ENCODE data around the gene APPBP2.
"Not testable (repeated sequence)": the region's sequence is repeated elsewhere in the genome, so short reads cannot be mapped to it uniquely, and the experiment has no call there.

Gene APPBP2, protein sequence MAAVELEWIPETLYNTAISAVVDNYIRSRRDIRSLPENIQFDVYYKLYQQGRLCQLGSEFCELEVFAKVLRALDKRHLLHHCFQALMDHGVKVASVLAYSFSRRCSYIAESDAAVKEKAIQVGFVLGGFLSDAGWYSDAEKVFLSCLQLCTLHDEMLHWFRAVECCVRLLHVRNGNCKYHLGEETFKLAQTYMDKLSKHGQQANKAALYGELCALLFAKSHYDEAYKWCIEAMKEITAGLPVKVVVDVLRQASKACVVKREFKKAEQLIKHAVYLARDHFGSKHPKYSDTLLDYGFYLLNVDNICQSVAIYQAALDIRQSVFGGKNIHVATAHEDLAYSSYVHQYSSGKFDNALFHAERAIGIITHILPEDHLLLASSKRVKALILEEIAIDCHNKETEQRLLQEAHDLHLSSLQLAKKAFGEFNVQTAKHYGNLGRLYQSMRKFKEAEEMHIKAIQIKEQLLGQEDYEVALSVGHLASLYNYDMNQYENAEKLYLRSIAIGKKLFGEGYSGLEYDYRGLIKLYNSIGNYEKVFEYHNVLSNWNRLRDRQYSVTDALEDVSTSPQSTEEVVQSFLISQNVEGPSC
- total RNA-seq: 32.1 to 57.5 reads per million in 2 donors

DNA sequence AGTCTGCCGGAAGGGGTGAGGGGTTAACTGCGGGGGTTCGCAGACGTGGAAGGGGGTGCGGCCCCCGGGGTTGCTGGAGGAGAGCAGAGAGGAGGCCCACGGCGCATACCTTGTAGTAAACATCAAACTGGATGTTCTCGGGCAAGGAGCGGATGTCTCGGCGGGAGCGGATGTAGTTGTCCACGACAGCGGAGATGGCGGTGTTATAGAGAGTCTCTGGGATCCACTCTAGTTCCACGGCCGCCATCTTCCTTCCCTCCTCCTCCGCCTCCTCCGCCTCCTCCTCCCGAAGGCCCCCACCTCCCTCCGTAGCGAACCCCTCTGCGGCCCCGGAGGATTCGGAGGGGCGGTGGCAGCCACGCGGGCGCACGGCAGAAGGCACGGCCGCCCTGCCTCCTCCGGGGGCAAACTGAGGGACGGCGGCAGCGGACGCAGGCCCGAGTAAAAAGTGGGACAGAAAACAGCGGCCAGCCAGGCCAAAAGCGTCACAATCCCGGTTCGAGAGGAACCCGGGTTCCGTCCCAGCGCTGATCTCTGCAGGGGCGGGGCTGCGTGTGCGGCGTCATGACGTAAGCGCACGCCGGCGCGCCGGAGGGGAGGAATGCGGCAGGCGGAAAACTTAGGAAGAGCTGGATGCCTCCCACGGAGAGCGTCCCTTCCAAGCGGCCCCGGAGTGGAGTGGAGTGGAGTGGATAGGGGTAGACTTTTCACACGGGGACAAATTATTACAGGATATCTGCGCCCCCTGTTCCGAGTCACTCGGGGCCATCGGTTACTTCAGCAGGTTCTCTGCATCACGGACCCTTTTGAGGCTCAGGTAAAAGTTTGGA is at the start of gene APPBP2:
Gene APPBP2 (minus strand): TSS at position 558 of the 830 bp plus-strand sequence. CDS start 311 bp downstream, at position 247.
- DNase-seq: peak; percentile 48 to 82 (median 70)

GRCh38 chr17:60573236-60574051 is 47.4 kb upstream of the APPBP2 start:
- DNase-seq: no peak

- no peak for DNase-seq
These were observed 39.2 kb upstream of the APPBP2 start for GRCh38 chr17:60565233-60565632.

DNA sequence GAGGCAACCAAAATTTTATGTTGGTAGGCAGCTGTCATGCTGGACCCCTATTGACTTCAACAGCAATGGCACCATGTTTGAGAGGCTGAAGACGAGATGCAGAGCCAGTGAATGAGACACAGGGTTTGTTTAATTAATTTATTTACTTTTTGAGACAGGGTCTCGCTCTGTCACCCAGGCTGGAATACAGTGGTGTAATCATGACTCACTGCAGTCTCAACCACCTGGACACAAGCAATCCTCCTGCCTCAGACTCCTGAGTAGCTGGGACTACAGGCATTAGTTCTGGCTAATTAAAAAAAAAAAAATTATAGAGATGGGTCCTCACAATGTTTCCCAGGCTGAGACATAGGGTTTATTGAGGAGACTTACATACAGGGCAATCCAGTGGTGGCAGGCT is 37.7 kb upstream of the APPBP2 start:
- DNase-seq: no peak

- DNase-seq: no peak
These were observed 36.4 kb upstream of the APPBP2 start for GRCh38 chr17:60562421-60562820.

- DNase-seq: no peak
These were observed 34.8 kb upstream of the APPBP2 start for GRCh38 chr17:60560860-60561257.

DNA sequence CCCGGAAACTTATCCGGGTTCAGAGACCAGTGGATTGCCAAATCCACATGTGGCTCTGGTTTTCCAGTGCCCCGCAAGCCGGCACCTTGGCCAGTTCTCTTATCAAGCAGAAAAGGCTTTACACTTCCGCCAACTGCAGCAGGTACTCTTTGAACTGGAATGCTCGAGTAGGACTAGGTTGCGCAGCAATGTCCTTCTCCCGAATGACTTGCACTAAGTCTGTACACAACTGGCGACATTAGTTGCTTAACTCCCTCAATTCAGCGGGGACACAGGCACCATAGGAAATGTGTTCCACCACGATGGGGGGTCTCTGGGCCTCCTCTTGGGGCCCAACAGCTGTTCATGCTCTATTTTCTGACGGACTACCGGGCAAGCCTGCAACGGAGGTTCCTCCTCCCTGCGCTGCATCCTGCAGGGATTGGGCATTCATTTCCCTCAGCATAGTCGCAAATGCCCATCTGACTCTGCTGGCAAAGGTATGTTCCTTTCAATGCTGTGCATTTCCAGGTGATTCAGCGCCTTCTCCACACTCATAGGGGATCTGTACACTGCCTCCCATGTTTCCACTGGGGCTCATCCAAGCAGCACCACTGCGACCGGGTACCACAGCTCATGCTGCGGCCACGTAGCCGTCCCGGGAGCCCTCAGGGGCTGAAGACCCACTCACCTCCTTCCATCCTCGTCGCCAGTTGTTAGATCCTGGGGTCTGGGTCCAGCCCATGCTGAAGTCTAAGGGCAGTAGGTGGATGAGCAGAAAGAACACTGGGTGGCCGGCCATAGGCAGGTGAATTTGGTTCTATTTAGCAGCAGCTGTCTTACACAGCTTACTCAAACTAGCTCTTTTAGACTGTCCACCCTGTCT is 34.2 kb upstream of the APPBP2 start:
- no peak for DNase-seq

- no peak for DNase-seq
These were observed 33.6 kb upstream of the APPBP2 start for GRCh38 chr17:60559659-60559994.

GRCh38 chr17:60557805-60558204 is 31.8 kb upstream of the APPBP2 start:
- peak in 1 of 5 experiments; percentile 27 for DNase-seq

DNA sequence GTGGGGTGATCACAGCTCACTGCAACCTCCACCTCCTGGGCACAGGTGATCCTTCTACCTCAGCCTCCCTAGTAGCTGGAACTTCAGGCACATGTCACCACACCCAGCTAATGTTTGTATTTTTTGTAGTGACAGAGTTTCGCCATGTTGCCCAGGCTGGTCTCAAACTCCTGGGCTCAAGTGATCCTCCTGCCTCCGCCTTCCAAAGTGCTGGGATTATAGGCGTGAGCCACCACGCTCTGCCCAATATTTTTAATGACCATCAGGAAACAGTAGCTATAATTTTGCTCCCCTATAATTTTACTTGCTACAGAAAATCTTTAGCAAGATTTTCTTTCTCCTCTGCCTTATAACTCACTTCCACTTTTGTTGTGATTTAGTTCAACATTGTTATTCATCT is 29.7 kb upstream of the APPBP2 start:
- DNase-seq: no peak

- no peak for DNase-seq
These were observed 28.3 kb upstream of the APPBP2 start for GRCh38 chr17:60554377-60554788.

GRCh38 chr17:60552255-60552654 is 26.2 kb upstream of the APPBP2 start:
- not testable (repeated sequence) for DNase-seq

DNA sequence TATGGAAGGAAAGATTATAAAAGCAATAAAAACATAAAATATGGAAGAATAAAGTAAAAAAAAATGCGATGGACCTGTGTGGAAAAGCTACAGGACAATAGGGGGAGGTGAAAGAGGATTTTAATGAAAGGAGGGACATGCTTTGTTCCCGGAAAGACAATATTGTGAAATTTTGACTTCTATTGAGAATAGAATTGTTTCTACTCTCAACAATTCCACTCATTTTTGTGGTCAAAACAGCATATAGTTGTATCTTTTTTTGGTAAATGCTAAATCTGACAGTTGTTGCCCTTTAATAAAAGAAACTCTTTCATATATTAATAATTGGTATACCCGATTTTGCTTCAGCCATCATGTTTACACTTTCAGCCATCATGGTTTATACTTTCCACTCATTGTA is 22.9 kb upstream of the APPBP2 start:
- DNase-seq: no peak

- no peak for DNase-seq
These were observed 19.6 kb upstream of the APPBP2 start for GRCh38 chr17:60545465-60546191.

- DNase-seq: no peak
These were observed 16.0 kb upstream of the APPBP2 start for GRCh38 chr17:60542071-60542470.

GRCh38 chr17:60540460-60540859 is 14.4 kb upstream of the APPBP2 start:
- no peak for DNase-seq

DNA sequence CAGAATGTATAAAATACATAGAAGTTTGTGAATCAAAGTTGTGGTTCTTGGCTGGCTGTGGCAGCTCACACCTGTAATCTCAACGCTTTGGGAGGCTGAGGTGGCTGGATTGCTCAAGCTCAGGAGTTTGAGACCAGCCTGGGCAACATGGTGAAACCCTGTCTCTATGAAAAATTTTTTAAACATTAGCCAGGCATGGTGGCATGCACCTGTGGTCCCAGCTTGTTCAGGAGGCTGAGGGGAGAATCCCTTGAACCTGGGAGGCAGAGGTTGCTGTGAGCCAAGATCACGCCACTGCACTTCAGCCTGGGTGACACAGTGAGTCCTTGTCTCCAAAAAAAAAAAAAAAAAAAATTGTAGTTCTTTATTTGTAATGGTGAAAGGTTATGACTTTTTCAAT is 13.8 kb upstream of the APPBP2 start:
- no peak for DNase-seq

GRCh38 chr17:60538726-60539125 is 12.7 kb upstream of the APPBP2 start:
- no peak for DNase-seq

DNA sequence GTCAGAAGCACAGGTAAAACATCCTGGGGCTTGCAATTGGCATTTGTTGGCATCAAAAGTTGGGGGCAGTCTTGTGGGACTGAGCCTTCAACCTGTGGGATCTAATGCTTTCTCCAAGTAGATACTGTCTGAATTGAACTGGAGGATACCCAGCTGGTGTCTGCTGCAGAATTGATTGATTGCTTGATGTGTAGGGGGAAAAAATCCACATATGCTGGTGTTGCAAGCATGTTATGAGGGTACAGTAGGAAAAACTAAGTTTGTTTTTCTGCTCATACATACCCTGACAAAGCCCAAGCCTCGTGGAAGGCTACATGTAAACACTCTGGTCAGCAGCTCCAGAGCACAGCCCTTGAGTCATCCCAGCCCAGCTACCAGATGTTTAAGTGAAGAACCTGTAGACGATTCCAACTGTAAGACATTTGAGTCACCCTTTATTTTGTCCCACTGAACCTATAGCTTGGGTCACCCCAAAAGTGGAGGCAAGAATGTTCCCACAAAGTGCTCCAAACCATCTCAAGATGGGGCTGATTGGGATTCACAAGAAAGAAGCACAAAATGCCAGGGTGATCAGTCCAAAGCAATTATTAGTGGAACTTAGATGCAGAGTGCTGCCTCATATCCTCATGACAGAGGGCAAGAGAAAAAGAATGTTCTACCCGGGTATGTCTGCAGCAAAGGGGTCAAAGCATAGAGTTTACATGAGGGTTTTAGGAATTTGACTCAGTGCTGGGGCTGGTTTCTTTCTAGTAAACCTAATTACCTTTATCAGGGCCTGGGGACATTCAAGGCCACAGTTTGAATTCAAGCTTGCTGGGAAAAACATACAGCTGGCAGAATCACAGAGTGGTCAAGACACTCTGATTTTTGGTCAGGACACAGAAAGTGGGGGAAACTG is 9.6 kb upstream of the APPBP2 start:
- DNase-seq: no peak
